NCI-H187 treated with DMSO at 0.1 percent for 48 hours (cell line): ENCODE results near the gene PML.
"Not testable (repeated sequence)": the region's sequence is repeated elsewhere in the genome, so short reads cannot be mapped to it uniquely, and the experiment has no call there.

Experiments
- DNase-seq: peaks from one replicate; lab custom pipeline; 2025; lab: John Stamatoyannopoulos, UW

Gene PML

DNA sequence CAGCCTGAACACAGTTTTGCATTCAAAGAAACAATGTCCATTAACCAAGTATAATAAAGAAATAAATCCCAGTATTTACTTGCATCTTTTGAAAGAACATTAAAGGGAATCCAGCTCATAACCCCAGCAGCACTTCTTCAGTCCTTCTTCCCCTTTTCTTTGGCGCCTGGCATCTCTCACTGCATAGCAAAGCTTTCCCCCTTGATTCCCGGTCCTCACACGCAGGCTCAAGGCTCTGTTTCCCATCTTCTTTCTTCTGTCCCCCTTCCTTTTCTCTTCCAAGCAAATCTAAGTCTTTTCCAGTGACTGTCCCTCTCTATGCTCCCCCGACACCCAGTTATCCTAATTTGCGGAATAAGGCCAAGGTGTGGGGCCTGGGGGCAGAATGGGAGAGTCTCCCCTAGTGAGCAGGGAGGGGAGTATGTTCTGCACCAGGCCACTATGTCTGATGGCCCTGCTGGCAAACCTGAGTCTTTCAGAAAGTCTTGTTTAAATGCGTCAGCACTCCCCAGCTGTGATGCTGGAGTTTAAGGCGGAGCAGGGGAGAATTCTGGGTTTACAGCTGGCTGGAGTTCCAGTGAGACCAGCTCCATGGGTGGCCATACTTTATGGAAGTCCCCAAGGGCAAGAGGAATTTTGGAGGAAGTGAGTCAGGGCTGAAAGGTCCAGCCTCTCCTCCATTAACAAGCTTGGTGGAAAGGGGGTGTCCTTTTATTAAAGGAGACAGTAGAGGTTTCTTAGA lies 45.8 kb downstream of the PML start:
- DNase-seq: no peak

DNA sequence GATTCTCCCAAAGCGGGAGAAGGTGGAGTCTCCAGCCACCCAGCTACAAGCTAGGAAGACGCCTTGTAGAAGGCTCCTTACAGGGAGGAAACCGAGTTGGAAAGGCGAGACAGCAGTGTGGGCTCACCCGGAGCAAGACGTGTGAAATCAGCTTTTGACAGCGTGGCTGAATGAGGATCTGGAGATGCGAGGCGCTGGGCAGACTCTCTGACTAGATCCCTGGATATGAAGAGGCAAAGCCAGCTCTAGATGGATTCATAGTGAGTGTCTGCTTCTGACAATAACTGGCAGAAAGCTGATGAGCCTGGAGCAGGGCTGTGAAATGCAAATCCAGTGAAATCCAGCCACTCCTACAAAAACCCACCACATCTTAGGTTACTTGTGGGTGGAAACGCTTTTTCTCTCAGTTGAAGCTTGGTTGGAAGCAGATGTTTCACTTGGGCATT lies 46.8 kb downstream of the PML start:
- DNase-seq: no peak

- no peak for DNase-seq
Observed at GRCh38 chr15:74041777-74042435, 47.4 kb downstream of the PML start.

- DNase-seq: no peak
Observed at GRCh38 chr15:74042603-74043424, 48.3 kb downstream of the PML start.

- no peak for DNase-seq
Observed at GRCh38 chr15:74043425-74044266, 49.1 kb downstream of the PML start.

DNA sequence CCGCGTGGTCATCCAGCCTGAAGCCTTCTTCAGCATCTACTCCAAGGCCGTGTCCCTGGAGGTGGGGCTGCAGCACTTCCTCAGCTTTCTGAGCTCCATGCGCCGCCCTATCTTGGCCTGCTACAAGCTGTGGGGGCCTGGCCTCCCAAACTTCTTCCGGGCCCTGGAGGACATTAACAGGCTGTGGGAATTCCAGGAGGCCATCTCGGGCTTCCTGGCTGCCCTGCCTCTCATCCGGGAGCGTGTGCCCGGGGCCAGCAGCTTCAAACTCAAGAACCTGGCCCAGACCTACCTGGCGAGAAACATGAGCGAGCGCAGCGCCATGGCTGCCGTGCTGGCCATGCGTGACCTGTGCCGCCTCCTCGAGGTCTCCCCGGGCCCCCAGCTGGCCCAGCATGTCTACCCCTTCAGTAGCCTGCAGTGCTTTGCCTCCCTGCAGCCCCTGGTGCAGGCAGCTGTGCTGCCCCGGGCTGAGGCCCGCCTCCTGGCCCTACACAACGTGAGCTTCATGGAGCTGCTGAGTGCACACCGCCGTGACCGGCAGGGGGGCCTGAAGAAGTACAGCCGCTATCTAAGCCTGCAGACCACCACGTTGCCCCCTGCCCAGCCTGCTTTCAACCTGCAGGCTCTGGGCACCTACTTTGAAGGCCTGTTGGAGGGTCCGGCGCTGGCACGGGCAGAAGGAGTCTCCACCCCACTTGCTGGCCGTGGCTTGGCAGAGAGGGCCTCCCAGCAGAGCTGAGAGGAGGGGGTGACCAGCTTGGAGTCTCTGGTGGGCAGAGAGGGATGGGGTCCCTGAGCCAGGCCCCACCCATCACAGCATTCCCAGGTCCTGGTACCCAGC lies 50.0 kb downstream of the PML start:
- no peak for DNase-seq

GRCh38 chr15:74045184-74045583 lies 50.7 kb downstream of the PML start:
- no peak for DNase-seq

GRCh38 chr15:74045636-74046274 lies 51.2 kb downstream of the PML start:
- DNase-seq: no peak

DNA sequence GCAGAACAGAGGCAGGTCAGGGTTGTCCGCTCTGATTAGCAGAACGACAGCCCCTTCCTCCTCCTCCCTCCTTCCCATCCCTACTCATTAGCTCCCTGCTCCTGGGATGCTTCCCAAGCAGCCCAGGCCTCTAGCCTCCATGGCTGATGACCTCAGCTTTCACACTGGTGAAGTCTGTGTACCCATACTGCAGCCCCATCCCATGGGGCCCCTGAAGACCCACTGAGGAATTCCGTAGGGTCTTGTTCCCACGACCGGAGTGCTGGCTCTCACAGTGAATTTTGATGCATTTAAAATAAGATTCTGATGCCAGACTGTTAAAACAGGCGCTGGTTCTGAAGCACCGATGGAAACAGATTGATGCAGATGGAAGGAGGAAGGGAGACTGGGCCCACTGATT lies 51.8 kb downstream of the PML start:
- DNase-seq: no peak

GRCh38 chr15:74050127-74050526 lies 55.6 kb downstream of the PML start:
- no peak for DNase-seq

- DNase-seq: no peak
Observed at GRCh38 chr15:74050556-74051234, 56.2 kb downstream of the PML start.

- DNase-seq: not testable (repeated sequence)
Observed at GRCh38 chr15:74052271-74053260, 58.0 kb downstream of the PML start.

- no peak for DNase-seq
Observed at GRCh38 chr15:74053517-74053916, 59.0 kb downstream of the PML start.

DNA sequence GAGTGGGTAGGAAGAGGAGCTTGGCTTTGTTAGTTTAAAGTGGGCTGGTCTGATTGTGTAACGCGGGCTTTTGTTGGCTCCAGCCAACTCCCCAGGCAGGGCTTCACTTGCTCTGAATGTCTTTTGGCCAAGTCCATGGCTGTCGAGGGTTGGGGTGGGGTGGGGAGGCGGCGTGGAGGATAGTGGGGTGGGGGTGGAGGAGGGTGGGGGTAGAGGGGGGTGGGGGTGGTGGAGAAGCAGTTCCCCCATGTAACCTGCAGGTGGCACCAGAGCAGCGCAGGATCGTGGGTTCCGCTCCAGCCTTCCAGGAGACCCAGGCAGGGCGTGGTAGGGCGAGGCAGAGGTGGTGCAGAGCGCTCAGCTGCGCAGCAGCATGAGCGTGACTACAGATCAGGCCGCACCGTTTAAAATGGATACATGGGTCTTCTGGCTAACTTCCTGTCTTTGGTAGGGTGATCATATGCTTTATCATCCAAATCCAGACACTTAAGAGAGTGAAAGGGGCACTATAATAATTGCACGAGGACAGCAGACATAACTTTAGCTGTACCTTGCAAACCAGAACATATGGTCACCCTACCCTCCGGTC lies 59.5 kb downstream of the PML start:
- DNase-seq: no peak

DNA sequence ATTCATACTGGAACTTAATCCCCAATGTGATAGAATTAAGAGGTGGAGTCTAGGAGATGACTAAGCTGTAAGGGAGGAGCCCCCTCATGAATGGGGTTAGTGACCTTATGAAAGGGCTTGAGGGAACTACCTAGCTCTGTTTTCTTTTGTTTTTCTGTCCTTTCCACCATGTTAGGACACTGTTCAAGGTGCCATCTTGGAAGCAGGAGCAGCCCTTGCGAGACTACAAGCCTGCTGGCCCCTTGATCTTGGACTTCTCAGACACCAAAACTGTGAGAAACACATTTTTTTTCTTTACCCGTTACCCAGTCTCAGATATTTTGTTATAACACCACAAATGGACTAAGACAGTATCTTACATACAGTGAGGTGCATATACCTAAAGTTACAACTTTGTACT lies 61.3 kb downstream of the PML start:
- DNase-seq: no peak

GRCh38 chr15:74056330-74056729 lies 61.8 kb downstream of the PML start:
- not testable (repeated sequence) for DNase-seq

GRCh38 chr15:74059050-74059833 lies 64.7 kb downstream of the PML start:
- DNase-seq: not testable (repeated sequence)
